ENCODE measurements around the gene CDC42SE2. TPM values are rescaled to one million over a fixed set of nuclear protein-coding genes. Genes with fewer than 3 reads are reported as not detected.
"Not testable (repeated sequence)": the region's sequence is repeated elsewhere in the genome, so short reads cannot be mapped to it uniquely, and the experiment has no call there.

CDC42SE2 gene
- total RNA-seq, 1 donor from 2014 or later, result 24.1 TPM

DNA sequence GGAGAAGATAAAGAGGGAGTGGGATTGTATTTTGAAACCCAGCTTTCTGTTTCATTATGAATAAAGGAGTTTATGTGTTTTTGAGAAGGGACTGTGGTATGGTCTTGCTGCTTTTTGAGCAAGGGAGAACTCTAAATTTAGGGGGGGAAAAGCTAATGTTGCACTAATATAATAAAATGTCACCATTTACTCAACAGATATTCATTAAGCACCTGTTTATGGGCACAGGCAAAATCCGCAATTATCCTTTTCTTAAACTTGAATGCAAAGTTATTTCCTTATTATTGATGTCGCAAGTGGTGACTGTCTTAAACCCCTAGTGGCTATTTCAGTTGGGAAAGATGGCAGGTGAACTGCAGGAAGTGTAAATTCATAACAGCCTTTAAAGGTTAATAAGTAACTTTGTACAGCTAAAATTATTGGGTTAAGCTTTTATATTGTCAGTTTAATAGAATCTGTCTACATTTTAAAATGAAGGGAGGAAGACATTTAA lies 1.5 kb downstream of the CDC42SE2 start:
- Mint-ChIP-seq H3K36me3 (ENCODE audit: low read depth) (no peaks in the 10 kb centered on the region), H3K27ac (ENCODE audit: unreplicated experiment) (no peak overlapping the region), H3K4me3 (peak overlapping the region; percentile 98), H3K27me3 (ENCODE audit: low read depth) (no peaks in the 10 kb centered on the region), H3K4me1 (peaks cover 26% of the 10 kb centered on the region), H3K9me3 (no peaks in the 10 kb centered on the region)
- DNase-seq (ENCODE audit: low read depth, low spot score), result no peak
- TF ChIP-seq, protein P1, sequence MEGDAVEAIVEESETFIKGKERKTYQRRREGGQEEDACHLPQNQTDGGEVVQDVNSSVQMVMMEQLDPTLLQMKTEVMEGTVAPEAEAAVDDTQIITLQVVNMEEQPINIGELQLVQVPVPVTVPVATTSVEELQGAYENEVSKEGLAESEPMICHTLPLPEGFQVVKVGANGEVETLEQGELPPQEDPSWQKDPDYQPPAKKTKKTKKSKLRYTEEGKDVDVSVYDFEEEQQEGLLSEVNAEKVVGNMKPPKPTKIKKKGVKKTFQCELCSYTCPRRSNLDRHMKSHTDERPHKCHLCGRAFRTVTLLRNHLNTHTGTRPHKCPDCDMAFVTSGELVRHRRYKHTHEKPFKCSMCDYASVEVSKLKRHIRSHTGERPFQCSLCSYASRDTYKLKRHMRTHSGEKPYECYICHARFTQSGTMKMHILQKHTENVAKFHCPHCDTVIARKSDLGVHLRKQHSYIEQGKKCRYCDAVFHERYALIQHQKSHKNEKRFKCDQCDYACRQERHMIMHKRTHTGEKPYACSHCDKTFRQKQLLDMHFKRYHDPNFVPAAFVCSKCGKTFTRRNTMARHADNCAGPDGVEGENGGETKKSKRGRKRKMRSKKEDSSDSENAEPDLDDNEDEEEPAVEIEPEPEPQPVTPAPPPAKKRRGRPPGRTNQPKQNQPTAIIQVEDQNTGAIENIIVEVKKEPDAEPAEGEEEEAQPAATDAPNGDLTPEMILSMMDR (conservative IDR thresholded peaks at IDR 0.05), result peak; percentile 64

DNA sequence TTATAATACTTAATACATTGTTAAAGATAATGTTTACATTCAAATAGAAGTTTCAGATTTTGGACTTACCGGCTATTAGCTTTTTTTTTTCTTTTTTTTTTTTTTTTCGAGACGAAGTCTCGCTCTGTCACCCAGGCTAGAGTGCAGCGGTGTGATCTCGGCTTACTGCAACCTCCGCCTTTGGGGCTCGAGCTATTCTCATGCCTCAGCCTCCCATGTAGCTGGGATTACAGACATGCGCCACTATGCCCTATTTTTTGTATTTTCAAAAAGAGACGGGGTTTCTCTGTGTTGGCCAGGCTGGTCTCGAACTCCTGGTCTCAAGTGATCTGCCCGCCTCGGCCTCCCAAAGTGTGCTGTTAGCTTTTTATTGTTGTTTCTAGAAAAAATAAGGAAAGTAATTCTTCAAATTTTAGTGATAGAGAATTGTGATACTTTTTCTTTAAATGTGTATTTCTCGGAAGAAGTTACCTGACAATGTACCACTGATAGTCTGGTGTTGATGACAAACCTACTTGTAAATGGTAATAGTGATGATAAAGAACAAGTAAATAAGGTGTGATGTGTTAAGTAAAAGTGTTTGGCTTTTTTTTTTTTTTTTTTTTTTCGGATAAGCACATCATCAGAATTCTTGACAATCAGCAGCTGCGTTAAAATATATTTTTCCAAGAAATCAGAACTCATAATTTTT lies 2.7 kb downstream of the CDC42SE2 start:
- TF ChIP-seq, protein P1 (conservative IDR thresholded peaks at IDR 0.05), result no peak

DNA sequence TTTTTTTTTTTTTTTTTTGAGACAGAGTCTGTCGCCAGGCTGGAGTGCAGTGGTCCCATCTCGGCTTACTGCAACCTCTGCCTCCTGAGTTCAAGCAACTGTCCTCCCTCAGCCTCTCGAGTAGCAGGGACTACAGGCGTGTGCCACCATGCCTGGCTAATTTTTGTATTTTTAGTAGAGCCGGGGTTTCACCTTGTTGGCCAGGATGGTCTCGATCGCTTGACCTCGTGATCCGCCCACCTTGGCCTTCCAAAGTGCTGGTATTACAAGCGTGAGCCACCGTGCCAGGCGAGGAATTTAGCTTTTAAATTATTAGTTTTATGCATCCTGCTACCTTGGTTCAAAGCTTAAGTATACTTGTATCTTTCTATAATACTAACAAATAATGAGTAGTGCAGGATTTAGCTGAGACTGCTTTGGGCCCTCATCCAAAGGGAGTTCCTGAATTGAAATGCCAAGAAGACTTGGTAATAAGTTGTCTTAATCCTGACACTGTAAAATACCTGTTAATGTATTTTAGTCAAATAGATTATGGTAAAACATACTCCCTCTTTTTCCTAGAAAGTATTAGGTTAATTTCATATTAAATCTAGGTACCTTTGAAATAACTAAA lies 5.0 kb downstream of the CDC42SE2 start:
- Mint-ChIP-seq H3K4me3 (peak overlapping the region; percentile 3), H3K27ac (ENCODE audit: unreplicated experiment) (no peak overlapping the region), H3K27me3 (ENCODE audit: low read depth) (no peaks in the 10 kb centered on the region), H3K4me1 (peaks cover 40% of the 10 kb centered on the region), H3K36me3 (ENCODE audit: low read depth) (no peaks in the 10 kb centered on the region), H3K9me3 (no peaks in the 10 kb centered on the region)
- DNase-seq (ENCODE audit: low read depth, low spot score), result no peak
- TF ChIP-seq, protein P1 (conservative IDR thresholded peaks at IDR 0.05), result no peak

More for the DNA sequence above, 2.7 kb downstream of the CDC42SE2 start:
- DNase-seq (ENCODE audit: low read depth, low spot score), result no peak
- H3K9me3 Mint-ChIP-seq, result no peaks in the 10 kb centered on the region
- H3K27ac Mint-ChIP-seq (ENCODE audit: unreplicated experiment), result no peak overlapping the region
- H3K27me3 Mint-ChIP-seq (ENCODE audit: low read depth), result no peaks in the 10 kb centered on the region
- H3K4me3 Mint-ChIP-seq, result peak overlapping the region; percentile 59
- H3K36me3 Mint-ChIP-seq (ENCODE audit: low read depth), result no peaks in the 10 kb centered on the region
- peaks cover 37% of the 10 kb centered on the region for H3K4me1 Mint-ChIP-seq

DNA sequence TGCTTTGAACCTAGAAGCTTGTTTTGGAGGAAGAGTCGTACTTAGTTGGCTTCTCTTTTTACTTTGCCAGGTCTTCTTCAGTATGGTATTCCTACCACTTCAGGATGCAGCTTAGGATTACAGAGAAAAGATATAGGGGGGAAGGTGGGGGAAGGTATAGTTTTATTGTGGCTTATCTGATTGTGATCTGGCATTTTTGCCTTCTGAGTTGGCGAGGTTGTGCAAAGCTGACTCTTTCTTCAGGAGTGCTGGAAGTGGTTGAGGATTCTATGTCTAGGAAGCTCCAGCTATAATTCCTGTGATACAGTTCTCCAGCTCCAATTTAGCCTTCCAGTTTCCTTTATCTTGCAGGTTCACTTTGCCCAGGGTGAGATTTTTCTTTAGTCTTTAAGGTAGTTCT lies 7.0 kb downstream of the CDC42SE2 start:
- Mint-ChIP-seq H3K4me1 (peaks cover 36% of the 10 kb centered on the region), H3K27ac (ENCODE audit: unreplicated experiment) (no peak overlapping the region), H3K36me3 (ENCODE audit: low read depth) (no peaks in the 10 kb centered on the region), H3K9me3 (no peaks in the 10 kb centered on the region), H3K27me3 (ENCODE audit: low read depth) (no peaks in the 10 kb centered on the region), H3K4me3 (no peak overlapping the region)
- DNase-seq (ENCODE audit: low read depth, low spot score), result no peak
- TF ChIP-seq, protein P1 (conservative IDR thresholded peaks at IDR 0.05), result no peak

DNA sequence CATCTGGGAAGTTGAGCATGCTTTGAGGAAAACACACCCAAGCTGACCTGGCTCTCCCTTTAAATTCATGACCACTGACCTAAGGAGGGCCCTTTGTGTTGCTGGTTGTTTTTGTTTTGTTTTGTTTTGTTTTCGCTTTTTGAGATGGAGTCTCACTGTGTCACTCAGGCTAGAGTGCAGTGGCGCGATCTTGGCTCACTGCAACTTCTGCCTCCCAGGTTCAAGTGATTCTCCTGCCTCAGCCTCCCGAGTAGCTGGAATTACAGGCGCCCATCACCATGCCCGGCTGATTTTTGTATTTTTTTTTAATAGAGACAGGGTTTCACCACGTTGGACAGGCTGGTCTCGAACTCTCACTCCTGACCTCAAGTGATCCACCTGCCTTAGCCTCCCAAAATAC lies 8.0 kb downstream of the CDC42SE2 start:
- H3K36me3 Mint-ChIP-seq (ENCODE audit: low read depth); H3K27me3 Mint-ChIP-seq (ENCODE audit: low read depth); H3K9me3 Mint-ChIP-seq; H3K27ac Mint-ChIP-seq (ENCODE audit: unreplicated experiment); DNase-seq (ENCODE audit: low read depth, low spot score): not testable (repeated sequence)
- peaks cover 35% of the 10 kb centered on the region for H3K4me1 Mint-ChIP-seq
- H3K4me3 Mint-ChIP-seq, result peak overlapping the region; percentile 28

DNA sequence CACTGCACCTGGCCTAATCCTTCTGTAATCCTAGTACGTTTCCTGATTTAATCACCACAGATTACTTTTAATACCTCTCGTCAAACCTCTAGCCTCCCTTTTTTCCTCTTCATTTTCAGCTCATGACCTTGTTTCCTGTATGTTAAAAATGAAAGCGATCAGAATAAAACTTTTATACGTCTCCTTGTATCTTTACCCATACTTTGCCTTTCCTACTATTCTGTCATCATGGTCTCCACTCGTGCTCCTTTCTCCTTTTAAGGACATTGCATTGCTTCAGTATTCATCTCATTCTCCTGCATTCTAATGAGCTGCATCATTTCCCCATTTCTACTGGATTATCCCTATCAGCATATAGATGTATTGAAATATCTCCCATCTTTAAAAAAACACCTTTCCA lies 8.5 kb downstream of the CDC42SE2 start:
- Mint-ChIP-seq H3K4me1 (peaks cover 33% of the 10 kb centered on the region), H3K36me3 (ENCODE audit: low read depth) (no peaks in the 10 kb centered on the region), H3K9me3 (no peaks in the 10 kb centered on the region), H3K4me3 (no peak overlapping the region), H3K27ac (ENCODE audit: unreplicated experiment) (no peak overlapping the region), H3K27me3 (ENCODE audit: low read depth) (no peaks in the 10 kb centered on the region)
- no peak for DNase-seq (ENCODE audit: low read depth, low spot score)
- TF ChIP-seq, protein P1 (conservative IDR thresholded peaks at IDR 0.05), result no peak
